ENCODE data around the gene RAB15.

Gene RAB15

DNA sequence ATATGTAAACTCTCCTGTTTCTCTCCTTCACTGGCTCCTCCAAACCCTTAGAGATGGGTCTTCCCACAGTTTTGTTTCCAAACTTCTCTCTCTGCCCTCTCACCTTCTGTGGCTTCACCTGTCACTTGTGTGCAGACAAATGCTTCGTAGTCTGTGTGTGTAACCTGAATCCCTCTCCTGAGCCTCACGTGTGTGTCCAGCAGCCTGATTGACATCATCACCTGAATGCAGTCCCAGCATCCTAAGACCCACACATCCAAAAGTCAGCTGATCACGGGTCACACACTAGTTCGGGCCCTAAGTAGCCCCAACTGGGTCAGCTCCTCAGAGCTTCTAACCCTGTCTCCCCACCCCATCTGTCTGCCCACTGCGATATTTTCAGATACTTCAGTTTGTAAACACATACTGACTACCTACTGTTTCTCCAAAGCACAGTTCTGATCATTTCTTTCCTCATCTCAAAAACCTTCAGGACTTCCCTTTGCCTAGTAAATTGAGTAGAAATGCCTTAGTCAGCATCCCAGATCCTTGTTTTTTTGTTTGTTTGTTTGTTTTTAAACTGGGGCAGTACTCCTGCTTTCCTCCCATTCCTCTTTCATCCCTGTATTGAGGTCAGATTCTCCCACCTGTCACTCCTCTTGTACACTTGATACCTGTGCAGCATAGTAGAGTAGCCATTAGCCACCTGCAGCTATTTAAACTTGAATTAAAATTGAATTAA lies 38.2 kb upstream of the RAB15 start:
- ATAC-seq (ENCODE audit: insufficient read depth, low read depth) (no peak), DNase-seq (no peak)
- H3K27me3 ChIP-seq (ENCODE audit: insufficient read depth, low read length, poor library complexity) = no peaks in the 10 kb centered on the region
- no peak overlapping the region for H2AFZ ChIP-seq (ENCODE audit: low read depth, low read length)
- no peak overlapping the region for H3K27ac ChIP-seq (ENCODE audit: low read length)
- H3K9me3 ChIP-seq (ENCODE audit: insufficient read depth, low read length, severe bottlenecking) = no peaks in the 10 kb centered on the region
- no peak for TF ChIP-seq EZH2 (IDR thresholded peaks at IDR 0.05; ENCODE audit: borderline replicate concordance, low read depth, low read length, severe bottlenecking)
- TF ChIP-seq, protein P1, sequence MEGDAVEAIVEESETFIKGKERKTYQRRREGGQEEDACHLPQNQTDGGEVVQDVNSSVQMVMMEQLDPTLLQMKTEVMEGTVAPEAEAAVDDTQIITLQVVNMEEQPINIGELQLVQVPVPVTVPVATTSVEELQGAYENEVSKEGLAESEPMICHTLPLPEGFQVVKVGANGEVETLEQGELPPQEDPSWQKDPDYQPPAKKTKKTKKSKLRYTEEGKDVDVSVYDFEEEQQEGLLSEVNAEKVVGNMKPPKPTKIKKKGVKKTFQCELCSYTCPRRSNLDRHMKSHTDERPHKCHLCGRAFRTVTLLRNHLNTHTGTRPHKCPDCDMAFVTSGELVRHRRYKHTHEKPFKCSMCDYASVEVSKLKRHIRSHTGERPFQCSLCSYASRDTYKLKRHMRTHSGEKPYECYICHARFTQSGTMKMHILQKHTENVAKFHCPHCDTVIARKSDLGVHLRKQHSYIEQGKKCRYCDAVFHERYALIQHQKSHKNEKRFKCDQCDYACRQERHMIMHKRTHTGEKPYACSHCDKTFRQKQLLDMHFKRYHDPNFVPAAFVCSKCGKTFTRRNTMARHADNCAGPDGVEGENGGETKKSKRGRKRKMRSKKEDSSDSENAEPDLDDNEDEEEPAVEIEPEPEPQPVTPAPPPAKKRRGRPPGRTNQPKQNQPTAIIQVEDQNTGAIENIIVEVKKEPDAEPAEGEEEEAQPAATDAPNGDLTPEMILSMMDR (IDR thresholded peaks at IDR 0.05; ENCODE audit: borderline replicate concordance, extremely low read depth, low read length, poor library complexity, severe bottlenecking) = no peak
- no peaks in the 10 kb centered on the region for H4K20me1 ChIP-seq (ENCODE audit: insufficient read depth, low read length)
- H3K4me2 ChIP-seq (ENCODE audit: insufficient read depth, low read length) = no peak overlapping the region
- peaks cover 34% of the 10 kb centered on the region; the same call in 1 of the 2 replicates for H3K36me3 ChIP-seq (ENCODE audit: insufficient read depth, low read length)
- H3K9ac ChIP-seq (ENCODE audit: low read depth, low read length) = no peak overlapping the region
- H3K4me3 ChIP-seq (ENCODE audit: low read depth in 1 of 2, low read length in 2 of 2) = no peak overlapping the region
- no peaks in the 10 kb centered on the region for H3K79me2 ChIP-seq (ENCODE audit: insufficient read depth, low read length)
- H3K4me1 ChIP-seq (ENCODE audit: insufficient read depth, low read length) = no peaks in the 10 kb centered on the region

DNA sequence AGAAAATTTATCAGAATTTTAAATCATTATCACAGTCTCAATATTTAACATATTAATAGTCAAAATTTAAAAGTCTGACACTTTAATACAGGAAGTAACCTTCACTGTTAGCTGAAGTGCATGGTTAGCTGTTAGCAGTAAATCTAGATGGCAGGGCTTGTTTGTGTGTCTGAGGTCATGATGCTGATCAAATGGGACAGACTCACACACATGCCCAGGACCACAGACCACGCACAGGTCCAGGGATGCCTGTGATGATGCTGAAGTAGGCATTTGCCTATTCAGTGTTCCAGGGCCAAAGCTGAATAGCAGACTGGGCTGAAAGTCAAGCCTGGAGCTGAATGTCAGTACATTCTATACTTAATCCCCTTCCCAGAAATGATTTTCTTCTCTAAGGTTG lies 35.1 kb upstream of the RAB15 start:
- DNase-seq (no peak), ATAC-seq (ENCODE audit: insufficient read depth, low read depth) (no peak)
- Histone ChIP-seq H3K27me3 (ENCODE audit: insufficient read depth, low read length, poor library complexity) (no peaks in the 10 kb centered on the region), H4K20me1 (ENCODE audit: insufficient read depth, low read length) (no peaks in the 10 kb centered on the region), H3K79me2 (ENCODE audit: insufficient read depth, low read length) (no peaks in the 10 kb centered on the region), H3K9me3 (ENCODE audit: insufficient read depth, low read length, severe bottlenecking) (no peaks in the 10 kb centered on the region), H3K4me2 (ENCODE audit: insufficient read depth, low read length) (no peak overlapping the region), H3K36me3 (ENCODE audit: insufficient read depth, low read length) (peaks cover 17% of the 10 kb centered on the region; the same call in 1 of the 2 replicates), H2AFZ (ENCODE audit: low read depth, low read length) (no peak overlapping the region), H3K4me1 (ENCODE audit: insufficient read depth, low read length) (no peaks in the 10 kb centered on the region), H3K4me3 (ENCODE audit: low read depth in 1 of 2, low read length in 2 of 2) (no peak overlapping the region), H3K9ac (ENCODE audit: low read depth, low read length) (no peak overlapping the region), H3K27ac (ENCODE audit: low read length) (no peak overlapping the region)
- TF ChIP-seq, protein P1 (IDR thresholded peaks at IDR 0.05; ENCODE audit: borderline replicate concordance, extremely low read depth, low read length, poor library complexity, severe bottlenecking) = no peak
- no peak for TF ChIP-seq EZH2 (IDR thresholded peaks at IDR 0.05; ENCODE audit: borderline replicate concordance, low read depth, low read length, severe bottlenecking)

DNA sequence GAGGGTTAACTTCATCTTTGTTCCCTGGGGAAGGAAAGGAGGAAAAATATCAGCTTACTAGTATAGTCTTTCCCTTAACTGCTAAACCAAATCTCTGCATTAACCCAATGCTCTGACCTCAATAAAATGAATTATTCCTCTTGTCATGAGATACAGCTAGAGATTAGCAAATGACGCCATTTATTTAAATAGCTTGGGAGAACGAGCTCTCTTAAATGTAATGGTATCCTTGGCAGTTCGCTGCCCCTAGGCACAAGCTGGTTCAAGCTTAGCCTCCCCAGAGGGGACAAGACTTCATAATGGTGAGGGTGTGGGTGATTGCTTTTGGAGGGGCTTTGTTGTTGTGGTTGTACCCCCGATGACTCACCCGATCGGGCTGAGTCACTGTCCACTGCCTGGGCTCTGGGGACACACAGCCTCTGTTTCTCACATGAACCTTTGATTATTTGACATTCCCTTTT lies 34.2 kb upstream of the RAB15 start:
- no peaks in the 10 kb centered on the region for H4K20me1 ChIP-seq (ENCODE audit: insufficient read depth, low read length)
- H2AFZ ChIP-seq (ENCODE audit: low read depth, low read length) = no peak overlapping the region
- no peaks in the 10 kb centered on the region for H3K27me3 ChIP-seq (ENCODE audit: insufficient read depth, low read length, poor library complexity)
- no peaks in the 10 kb centered on the region for H3K9me3 ChIP-seq (ENCODE audit: insufficient read depth, low read length, severe bottlenecking)
- ATAC-seq (ENCODE audit: insufficient read depth, low read depth) (no peak), DNase-seq (no peak)
- TF ChIP-seq, protein P1 (IDR thresholded peaks at IDR 0.05; ENCODE audit: borderline replicate concordance, extremely low read depth, low read length, poor library complexity, severe bottlenecking) = no peak
- no peak for TF ChIP-seq EZH2 (IDR thresholded peaks at IDR 0.05; ENCODE audit: borderline replicate concordance, low read depth, low read length, severe bottlenecking)
- H3K27ac ChIP-seq (ENCODE audit: low read length) = no peak overlapping the region
- H3K36me3 ChIP-seq (ENCODE audit: insufficient read depth, low read length) = peaks cover 10% of the 10 kb centered on the region; the same call in 1 of the 2 replicates
- no peaks in the 10 kb centered on the region for H3K79me2 ChIP-seq (ENCODE audit: insufficient read depth, low read length)
- no peaks in the 10 kb centered on the region for H3K4me1 ChIP-seq (ENCODE audit: insufficient read depth, low read length)
- H3K4me2 ChIP-seq (ENCODE audit: insufficient read depth, low read length) = no peak overlapping the region
- H3K9ac ChIP-seq (ENCODE audit: low read depth, low read length) = no peak overlapping the region
- H3K4me3 ChIP-seq (ENCODE audit: low read depth in 1 of 2, low read length in 2 of 2) = no peak overlapping the region

Data from DND-41 (cell line).